Activated CD4-positive, alpha-beta memory T cell treated with anti-CD3 and anti-CD28 coated beads for 36 hours (primary cell): Measurements from ENCODE around the gene VRK3. TPM values are rescaled to one million over a fixed set of nuclear protein-coding genes. Genes with fewer than 3 reads are reported as not detected.

Experiments
- CTCF ChIA-PET: fragments of 350-600 bp; sonication (Branson Sonifier 250); formaldehyde crosslinking; loops from one replicate; lab custom pipeline; 2021; ENCODE audit warnings: antibody characterized with exemption, inconsistent platforms; lab: Charles Lee
- POLR2A ChIA-PET: fragments of 350-600 bp; sonication (Branson Sonifier 250); formaldehyde crosslinking; loops from one replicate; lab custom pipeline; 2021; ENCODE audit warnings: antibody characterized with exemption; lab: Charles Lee
- DNase-seq: peaks from one replicate; pipeline ENCODE4 v3.0.0-alpha.2; 2020
- H3K27ac Mint-ChIP-seq: one replicate; pipeline ENCODE4 v1.8.0; 2021; ENCODE audit warnings: mixed read lengths
- H3K27me3 Mint-ChIP-seq: one replicate; pipeline ENCODE4 v1.8.0; 2021; ENCODE audit warnings: mixed read lengths
- H3K36me3 Mint-ChIP-seq: one replicate; pipeline ENCODE4 v1.8.0; 2021; ENCODE audit warnings: mixed read lengths
- H3K4me1 Mint-ChIP-seq: one replicate; pipeline ENCODE4 v1.8.0; 2021; ENCODE audit warnings: low read depth, mixed read lengths
- H3K4me3 Mint-ChIP-seq: one replicate; pipeline ENCODE4 v1.8.0; 2021; ENCODE audit warnings: mild to moderate bottlenecking, mixed read lengths
- H3K9me3 Mint-ChIP-seq: one replicate; pipeline ENCODE4 v1.8.0; 2021; ENCODE audit warnings: mixed read lengths
- intact Hi-C: fragments of 100-400 bp; cut with micrococcal nuclease; formaldehyde crosslinking; loops from one replicate; pipeline ENCODE4 v1.15.1; 2023
- total RNA-seq, 2 experiments: library from RNA; stranded (reverse); gene quantifications; one replicate each; pipeline ENCODE4 v1.2.3, GENCODE V29; 2021

The VRK3 gene
- total RNA-seq, 2 experiments from 2014 or later: 54.4 to 55.8 TPM

DNA sequence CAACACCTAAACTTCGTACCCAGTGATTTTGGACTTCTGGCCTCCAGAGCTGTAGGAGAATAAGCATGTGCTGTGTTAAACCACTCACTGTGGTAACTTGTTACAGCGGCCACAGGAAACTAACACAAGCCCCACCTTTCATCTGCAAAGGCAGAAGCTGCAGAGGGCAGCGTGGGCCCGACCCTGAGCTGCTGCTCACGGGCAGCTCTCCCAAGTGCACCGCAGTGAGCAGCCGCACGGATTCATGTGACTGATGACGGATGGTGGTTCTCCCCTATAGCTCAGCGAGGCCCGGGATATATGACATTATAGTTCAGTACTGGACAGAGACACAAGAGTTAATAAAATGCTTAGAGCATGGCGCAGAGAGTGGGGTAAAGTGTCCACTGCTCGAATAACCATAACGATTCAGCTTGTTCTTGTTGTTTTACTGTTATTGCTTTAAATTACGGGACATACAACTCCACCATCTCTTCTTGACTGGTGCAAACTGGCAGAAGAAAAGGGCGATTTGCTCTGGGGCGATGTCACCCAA, 21.9 kb downstream of the VRK3 start:
- H3K9me3 Mint-ChIP-seq: no peaks in the 10 kb centered on the region
- H3K36me3 Mint-ChIP-seq: peaks cover 45% of the 10 kb centered on the region
- no peaks in the 10 kb centered on the region for H3K27me3 Mint-ChIP-seq
- H3K4me1 Mint-ChIP-seq: peaks cover 25% of the 10 kb centered on the region
- DNase-seq: no peak
- no peak overlapping the region for H3K27ac Mint-ChIP-seq
- intact Hi-C loops: no loop called here
- H3K4me3 Mint-ChIP-seq: no peak overlapping the region
- CTCF ChIA-PET: interaction anchor here (0.7 to 1.0 kb wide), 4 partner anchors 11 to 43 kb away, joined by 3 to 5 read pairs (median 4); no protein-coding TSS in a partner anchor
- POLR2A ChIA-PET: no interaction called here

DNA sequence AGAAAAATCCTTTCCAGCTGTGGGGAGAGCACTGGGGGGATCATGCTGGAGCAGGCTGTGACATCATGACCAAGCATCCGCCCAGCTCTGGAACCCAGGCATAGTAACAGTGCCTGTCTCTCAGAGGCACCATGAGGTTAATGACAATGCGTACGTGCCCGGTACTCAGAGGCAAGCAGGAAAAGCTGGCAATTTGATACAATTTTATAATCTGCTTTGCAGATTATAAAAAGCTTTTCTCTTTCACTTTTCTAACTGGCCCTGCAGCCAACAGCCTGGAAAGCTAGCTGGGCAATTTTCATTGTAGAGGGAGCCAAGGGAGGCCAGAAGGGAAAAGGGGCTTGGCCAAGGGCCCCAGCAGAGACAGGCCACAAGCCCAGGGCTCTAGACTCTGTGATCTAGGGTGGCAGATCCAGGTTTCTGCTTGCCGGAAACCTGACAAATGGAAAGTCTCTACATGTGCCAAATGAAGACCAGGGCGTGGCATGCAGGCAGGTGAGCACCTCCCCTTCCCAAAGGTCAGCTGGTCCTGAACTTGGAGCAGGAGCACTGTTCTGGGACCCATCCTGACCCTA, 22.7 kb downstream of the VRK3 start:
- Mint-ChIP-seq H3K4me3 (no peak overlapping the region), H3K9me3 (no peaks in the 10 kb centered on the region), H3K27ac (no peak overlapping the region), H3K36me3 (peaks cover 44% of the 10 kb centered on the region), H3K4me1 (peaks cover 25% of the 10 kb centered on the region), H3K27me3 (no peaks in the 10 kb centered on the region)
- no peak for DNase-seq
- ChIA-PET CTCF (no interaction called here), POLR2A (interaction anchor here (1.0 to 1.2 kb wide), 2 partner anchors 9 to 88 kb away, joined by 3 read pairs; no protein-coding TSS in a partner anchor)
- intact Hi-C loops: no loop called here

GRCh38 chr19:50001775-50002174, 23.4 kb downstream of the VRK3 start:
- no peaks in the 10 kb centered on the region for H3K27me3 Mint-ChIP-seq
- intact Hi-C loops: no loop called here
- H3K4me1 Mint-ChIP-seq: peaks cover 25% of the 10 kb centered on the region
- ChIA-PET POLR2A (interaction anchor here (1.0 to 1.2 kb wide), 2 partner anchors 9 to 87 kb away, joined by 3 read pairs; no protein-coding TSS in a partner anchor), CTCF (no interaction called here)
- no peak overlapping the region for H3K4me3 Mint-ChIP-seq
- no peaks in the 10 kb centered on the region for H3K9me3 Mint-ChIP-seq
- H3K27ac Mint-ChIP-seq: no peak overlapping the region
- no peak for DNase-seq
- peaks cover 42% of the 10 kb centered on the region for H3K36me3 Mint-ChIP-seq

GRCh38 chr19:50000841-50001557, 24.2 kb downstream of the VRK3 start:
- H3K4me3 Mint-ChIP-seq: no peak overlapping the region
- no peaks in the 10 kb centered on the region for H3K9me3 Mint-ChIP-seq
- peaks cover 43% of the 10 kb centered on the region for H3K36me3 Mint-ChIP-seq
- CTCF ChIA-PET: no interaction called here
- intact Hi-C loops: no loop called here
- no peak for DNase-seq
- no peak overlapping the region for H3K27ac Mint-ChIP-seq
- peaks cover 25% of the 10 kb centered on the region for H3K4me1 Mint-ChIP-seq
- POLR2A ChIA-PET: no interaction called here
- H3K27me3 Mint-ChIP-seq: no peaks in the 10 kb centered on the region

- no peaks in the 10 kb centered on the region for H3K27me3 Mint-ChIP-seq
- no peak overlapping the region for H3K27ac Mint-ChIP-seq
- H3K4me1 Mint-ChIP-seq: peaks cover 20% of the 10 kb centered on the region
- H3K4me3 Mint-ChIP-seq: no peak overlapping the region
- intact Hi-C loops: no loop called here
- peak; percentile 23 for DNase-seq
- H3K9me3 Mint-ChIP-seq: no peaks in the 10 kb centered on the region
- H3K36me3 Mint-ChIP-seq: peaks cover 38% of the 10 kb centered on the region
- CTCF ChIA-PET: no interaction called here
- POLR2A ChIA-PET: no interaction called here
Measured at GRCh38 chr19:50000038-50000840, 24.9 kb downstream of the VRK3 start.

- ChIA-PET POLR2A (no interaction called here), CTCF (no interaction called here)
- peaks cover 13% of the 10 kb centered on the region for H3K4me1 Mint-ChIP-seq
- H3K36me3 Mint-ChIP-seq: peaks cover 39% of the 10 kb centered on the region
- H3K4me3 Mint-ChIP-seq: no peak overlapping the region
- H3K9me3 Mint-ChIP-seq: no peaks in the 10 kb centered on the region
- H3K27ac Mint-ChIP-seq: no peak overlapping the region
- no peak for DNase-seq
- intact Hi-C loops: no loop called here
- H3K27me3 Mint-ChIP-seq: no peaks in the 10 kb centered on the region
Measured at GRCh38 chr19:49999371-50000010, 25.7 kb downstream of the VRK3 start.

- no peaks in the 10 kb centered on the region for H3K4me1 Mint-ChIP-seq
- peak; percentile 31 for DNase-seq
- ChIA-PET CTCF (interaction anchor here (1.3 kb wide), 1 partner anchor 12 kb away, joined by 3 read pairs; no protein-coding TSS in a partner anchor), POLR2A (no interaction called here)
- H3K27me3 Mint-ChIP-seq: no peaks in the 10 kb centered on the region
- H3K36me3 Mint-ChIP-seq: peaks cover 41% of the 10 kb centered on the region
- intact Hi-C loops: no loop called here
- no peak overlapping the region for H3K4me3 Mint-ChIP-seq
- H3K9me3 Mint-ChIP-seq: no peaks in the 10 kb centered on the region
- no peak overlapping the region for H3K27ac Mint-ChIP-seq
Measured at GRCh38 chr19:49997709-49998108, 27.5 kb downstream of the VRK3 start.

DNA sequence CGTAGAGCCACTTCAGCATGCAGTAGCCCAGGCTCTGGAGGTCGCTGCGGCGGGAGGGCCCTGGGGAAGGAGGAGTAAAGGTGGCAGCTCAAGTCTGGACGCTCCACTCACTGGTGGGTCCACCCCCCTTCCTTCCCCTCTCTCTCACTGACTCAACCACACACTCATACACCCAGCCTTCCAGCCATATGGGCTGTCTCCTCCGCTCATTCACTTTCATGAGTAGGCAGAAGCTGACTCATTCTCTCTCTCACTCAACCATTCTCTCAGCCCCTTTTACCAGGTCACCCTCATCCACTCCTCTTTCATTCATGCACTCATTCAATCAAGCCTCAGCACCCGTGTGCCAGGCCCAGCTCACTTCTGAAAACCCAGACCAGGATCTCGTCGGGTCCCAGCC, 36.7 kb downstream of the VRK3 start:
- no peaks in the 10 kb centered on the region for H3K27me3 Mint-ChIP-seq
- peaks cover 36% of the 10 kb centered on the region for H3K36me3 Mint-ChIP-seq
- CTCF ChIA-PET: interaction anchor here (1.1 to 14.1 kb wide), 2 partner anchors 50 to 159 kb away, joined by 4 to 114 read pairs; no protein-coding TSS in a partner anchor
- H3K27ac Mint-ChIP-seq: no peak overlapping the region
- intact Hi-C loops: loop anchor here (5.0 kb wide), 1 partner anchor 39 kb away; the partner anchor contains the start of genes VRK3 and ZNF473
- DNase-seq: peak; percentile 58
- H3K4me1 Mint-ChIP-seq: peaks cover 15% of the 10 kb centered on the region
- H3K9me3 Mint-ChIP-seq: no peaks in the 10 kb centered on the region
- POLR2A ChIA-PET: no interaction called here
- H3K4me3 Mint-ChIP-seq: no peak overlapping the region

DNA sequence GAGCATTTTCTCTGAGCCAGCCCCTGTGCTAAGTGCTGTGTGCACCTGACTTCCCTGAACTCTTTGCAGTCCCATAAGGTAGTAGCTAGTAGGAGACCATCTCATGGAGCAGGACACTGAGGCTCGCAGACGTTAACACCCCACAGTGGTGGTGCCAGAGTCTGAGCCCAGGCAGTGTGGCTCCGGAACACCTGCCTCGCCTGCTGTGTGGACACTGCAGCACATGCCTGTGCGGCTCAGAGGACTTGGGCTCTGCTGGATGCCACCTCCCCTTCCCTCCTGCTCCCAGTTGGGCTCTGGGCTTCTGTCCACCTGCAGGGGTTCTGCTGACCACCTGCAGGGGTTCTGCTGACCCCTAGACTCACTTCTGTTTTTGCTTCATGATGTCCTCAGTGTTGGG, 37.2 kb downstream of the VRK3 start:
- no peaks in the 10 kb centered on the region for H3K9me3 Mint-ChIP-seq
- ChIA-PET CTCF (interaction anchor here (1.1 to 14.1 kb wide), 2 partner anchors 50 to 159 kb away, joined by 4 to 114 read pairs; no protein-coding TSS in a partner anchor), POLR2A (no interaction called here)
- intact Hi-C loops: loop anchor here (5.0 kb wide), 1 partner anchor 39 kb away; the partner anchor contains the start of genes VRK3 and ZNF473
- DNase-seq: no peak
- no peak overlapping the region for H3K27ac Mint-ChIP-seq
- H3K4me3 Mint-ChIP-seq: no peak overlapping the region
- peaks cover 15% of the 10 kb centered on the region for H3K4me1 Mint-ChIP-seq
- no peaks in the 10 kb centered on the region for H3K27me3 Mint-ChIP-seq
- H3K36me3 Mint-ChIP-seq: peaks cover 35% of the 10 kb centered on the region

DNA sequence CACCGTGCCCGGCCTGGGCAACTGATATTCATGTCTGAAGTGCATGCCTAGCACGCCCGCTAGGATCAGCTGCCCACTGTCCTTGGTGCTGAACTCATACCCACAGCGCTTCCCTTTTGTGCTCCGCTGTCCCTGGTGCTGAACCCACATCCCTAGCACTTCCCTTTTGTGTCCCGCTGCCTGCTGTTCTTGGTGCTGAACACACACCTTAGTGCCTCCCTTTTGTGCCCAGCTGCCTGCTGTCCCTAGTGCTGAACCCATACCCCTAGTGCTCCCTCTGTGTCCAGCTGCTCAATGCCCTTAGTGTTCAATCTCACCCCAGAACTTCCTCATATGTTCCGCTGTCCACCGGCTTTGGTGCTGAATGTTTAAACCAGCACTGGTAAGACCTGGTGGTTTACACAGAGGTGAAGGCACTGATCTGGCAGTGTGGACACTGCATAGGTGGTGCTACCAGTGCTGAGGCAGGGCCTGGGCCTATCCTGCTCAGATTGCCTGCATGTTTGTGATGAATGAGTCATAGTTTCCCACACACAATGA, 37.9 kb downstream of the VRK3 start:
- H3K27ac Mint-ChIP-seq: no peak overlapping the region
- DNase-seq: peak; percentile 88
- H3K27me3 Mint-ChIP-seq: no peaks in the 10 kb centered on the region
- H3K9me3 Mint-ChIP-seq: no peaks in the 10 kb centered on the region
- H3K36me3 Mint-ChIP-seq: peaks cover 29% of the 10 kb centered on the region
- ChIA-PET CTCF (interaction anchor here (0.6 to 14.1 kb wide), 3 partner anchors 49 to 271 kb away, joined by 3 to 114 read pairs (median 4); no protein-coding TSS in a partner anchor), POLR2A (no interaction called here)
- H3K4me3 Mint-ChIP-seq: no peak overlapping the region
- peaks cover 15% of the 10 kb centered on the region for H3K4me1 Mint-ChIP-seq
- intact Hi-C loops: loop anchor here (5.0 kb wide), 1 partner anchor 40 kb away; the partner anchor contains the start of genes VRK3 and ZNF473

GRCh38 chr19:49986354-49986753, 38.8 kb downstream of the VRK3 start:
- Mint-ChIP-seq H3K27ac (no peak overlapping the region), H3K9me3 (no peaks in the 10 kb centered on the region), H3K36me3 (peaks cover 35% of the 10 kb centered on the region), H3K27me3 (no peaks in the 10 kb centered on the region), H3K4me3 (no peak overlapping the region), H3K4me1 (peaks cover 15% of the 10 kb centered on the region)
- no peak for DNase-seq
- intact Hi-C loops: loop anchor here (5.0 kb wide), 1 partner anchor 41 kb away; the partner anchor contains the start of genes VRK3 and ZNF473
- ChIA-PET CTCF (interaction anchor here (0.6 to 14.1 kb wide), 2 partner anchors 48 to 270 kb away, joined by 3 to 114 read pairs; no protein-coding TSS in a partner anchor), POLR2A (no interaction called here)
